ENCODE measurements around the gene FIGN. TPM values are rescaled to one million over a fixed set of nuclear protein-coding genes. Genes with fewer than 3 reads are reported as not detected.

Gene FIGN
- total RNA-seq, 1 experiment from 2014 or later = 14.6 TPM

DNA sequence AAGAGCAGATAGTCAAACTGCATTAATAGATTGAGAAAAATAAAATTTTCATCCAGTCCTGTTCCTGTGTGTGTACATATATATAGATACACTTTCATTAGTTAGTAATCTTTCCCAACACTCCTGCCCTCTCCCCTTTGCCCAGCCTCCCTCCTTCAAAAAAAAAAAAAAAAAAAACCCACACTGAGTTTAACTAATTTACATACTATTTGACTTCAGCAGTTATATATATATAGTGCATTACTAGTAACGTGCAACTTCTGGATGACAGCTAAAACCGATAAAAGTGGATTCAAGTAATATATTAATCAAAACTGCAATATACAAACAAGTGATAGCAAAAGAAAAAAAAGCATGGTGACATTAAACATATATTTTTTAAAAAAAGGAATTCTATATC is 1.4 kb downstream of the FIGN start:
- no peaks in the 10 kb centered on the region for H3K79me1 ChIP-seq (ENCODE audit: insufficient read depth, low read depth, low read length, poor library complexity, severe bottlenecking)
- H4K8ac ChIP-seq (replicated peaks; ENCODE audit: insufficient read length, low read depth, low read length) = no peak overlapping the region
- H2AFZ ChIP-seq (ENCODE audit: low read length) = no peak overlapping the region
- H2AK5ac ChIP-seq (ENCODE audit: insufficient read length, low read length) = no peak overlapping the region
- H2BK15ac ChIP-seq (ENCODE audit: low read depth, low read length) = no peak overlapping the region
- no peak overlapping the region for H2BK20ac ChIP-seq (ENCODE audit: low read depth, low read length, poor library complexity, severe bottlenecking)
- Mint-ChIP-seq H3K27me3 (ENCODE audit: low read depth) (no peaks in the 10 kb centered on the region; the same call in 1 of the 2 replicates), H3K4me1 (peaks cover 37 to 45% of the 10 kb centered on the region in 2 experiments), H3K36me3 (ENCODE audit: insufficient read depth in 1 of 3, low read depth in 3 of 3) (no peaks in the 10 kb centered on the region), H3K27ac (peak overlapping the region in 1 of 3 experiments; percentile 55; a peak in 1 of 7 replicates), H3K9me3 (no peaks in the 10 kb centered on the region), H3K4me3 (peak overlapping the region; percentile 86 to 94)
- H3K4me1 ChIP-seq (ENCODE audit: insufficient read depth, low read length) = no peaks in the 10 kb centered on the region; the same call in 1 of the 2 replicates
- H4K91ac ChIP-seq (ENCODE audit: insufficient read length, low read depth, low read length) = no peak overlapping the region
- no CpG with 5 or more reads among the region's 2 CpGs for WGBS (ENCODE audit: extremely low coverage, insufficient read length, low lambda C conversion rate)
- H3K23ac ChIP-seq (ENCODE audit: insufficient read length, low read depth, low read length) = no peak overlapping the region
- H3K4me2 ChIP-seq (ENCODE audit: insufficient read depth, insufficient read length, low read length) = peak overlapping the region; percentile 94
- no peak overlapping the region for H3K9ac ChIP-seq (ENCODE audit: extremely low read depth, insufficient read length, low read length)
- no peaks in the 10 kb centered on the region for H4K20me1 ChIP-seq (ENCODE audit: control insufficient read depth, insufficient read depth, insufficient read length)
- no peak overlapping the region for H3T11ph ChIP-seq (ENCODE audit: low read length)
- H3K27ac ChIP-seq (ENCODE audit: insufficient read length, low read depth, low read length) = no peak overlapping the region
- no peak overlapping the region for H4K5ac ChIP-seq (ENCODE audit: insufficient read length, low read depth, low read length)
- no peak overlapping the region for H3K18ac ChIP-seq (ENCODE audit: insufficient read length, low read depth, low read length)
- H2BK120ac ChIP-seq (ENCODE audit: low read depth, low read length, poor library complexity, severe bottlenecking) = no peak overlapping the region
- H3K23me2 ChIP-seq (ENCODE audit: insufficient read length, low read depth, low read length, poor library complexity, severe bottlenecking) = peaks cover 6% of the 10 kb centered on the region
- no peak overlapping the region for H3K14ac ChIP-seq (ENCODE audit: insufficient read depth, low read length)
- DNase-seq = no peak
- H3K9me3 ChIP-seq (ENCODE audit: control insufficient read depth, low read depth, low read length) = no peaks in the 10 kb centered on the region
- H2BK12ac ChIP-seq (ENCODE audit: insufficient read length, low read depth, low read length) = no peak overlapping the region
- no peak overlapping the region for H2BK5ac ChIP-seq (ENCODE audit: insufficient read length, low read length)
- TF ChIP-seq CTCF (conservative IDR thresholded peaks at IDR 0.05) = no peak
- H3K56ac ChIP-seq (ENCODE audit: insufficient read length, low read depth, low read length) = no peak overlapping the region
- H3K79me2 ChIP-seq (ENCODE audit: insufficient read depth, low read length) = peaks cover 3% of the 10 kb centered on the region; the same call in 1 of the 2 replicates
- no peak overlapping the region for H3K4ac ChIP-seq (ENCODE audit: low read depth, low read length)
- no peaks in the 10 kb centered on the region for H3K27me3 ChIP-seq (ENCODE audit: insufficient read depth, low read length)

Measured in H9 (cell line).